Ovary (tissue), 9 donors: Measurements from ENCODE around the gene AMIGO1. TPM values are rescaled to one million over a fixed set of nuclear protein-coding genes. Genes with fewer than 3 reads are reported as not detected.

ENCODE experiments used
- DNase-seq, 5 donors: peaks; one replicate each; pipeline ENCODE4 v3.0.0-alpha.2; 2019 to 2020
- H3K27ac ChIP-seq, 2 donors: fragments of 200-600 bp; one replicate each; pipeline versions ENCODE4 v1.5.1 to v1.8.0; 2019 to 2022
- H3K27me3 ChIP-seq: fragments of 200-600 bp; one replicate; pipeline ENCODE4 v1.8.0; 2022
- H3K36me3 ChIP-seq: fragments of 200-600 bp; sonication (generic); one replicate; pipeline ENCODE4 v1.5.1; 2019
- H3K4me1 ChIP-seq: one replicate; pipeline ENCODE4 v1.8.1; 2013; ENCODE audit warnings: mild to moderate bottlenecking, moderate library complexity; ENCODE audit not compliant: insufficient read depth
- H3K4me3 ChIP-seq: fragments of 200-600 bp; sonication (generic); one replicate; pipeline ENCODE4 v1.5.1; 2017
- H3K9me3 ChIP-seq, 2 donors: fragments of 200-600 bp in 1 of 2; sonication (generic) in 1 of 2; one replicate each; pipeline versions ENCODE4 v1.5.1 to v1.8.1; 2013 to 2019; ENCODE audit warnings: mild to moderate bottlenecking in 1 of 2, moderate library complexity in 1 of 2
- EP300 ChIP-seq: sonication (generic); formaldehyde crosslinking; IDR thresholded peaks from one replicate; pipeline ENCODE4 v1.6.1; 2017; ENCODE audit warnings: antibody characterized with exemption
- POLR2A ChIP-seq: fragments of 450-650 bp; IDR thresholded peaks from one replicate; pipeline ENCODE4 v1.6.1; 2017; ENCODE audit warnings: antibody characterized with exemption, mild to moderate bottlenecking, moderate library complexity
- WGBS, 3 donors: extraction: QIAGEN DNeasy Blood & Tissue Kit in 1 of 3; methylation state at CpG; one replicate each; pipeline versions ENCODE4 v1.1.5 to v1.1.7; 2013 to 2017; 5-methylcytosine and 5-hydroxymethylcytosine counted together
- intact Hi-C, 4 donors: fragments of 100-400 bp; cut with DNase I; formaldehyde crosslinking; loops; one replicate each; pipeline versions ENCODE4 v1.11.0 to v1.15.1; 2022 to 2023
- polyA plus RNA-seq, 2 donors: library from polyadenylated mRNA; stranded (reverse); fragments of 200-250 nt in 1 of 2; fragments of 350-450 nt in 1 of 2; fragmentation: Illumina TruSeq in 1 of 2; extraction: RNeasy Lipid Tissue Mini Kit (QIAGEN cat#74804) in 1 of 2; gene quantifications; one replicate each; pipeline ENCODE4 v1.2.3, GENCODE V29; 2013 to 2014
- total RNA-seq, 7 donors: library from RNA; depleted of rRNA in 2 of 7; stranded (reverse); fragments of >200 nt in 2 of 7; fragmentation: NEBNext Ultra II Directional in 3 of 7; extraction: Animal tissue kit (Norgen Biotek cat#: 25700) in 3 of 7; gene quantifications; one replicate each; pipeline versions ENCODE4 v1.1.0 to v1.2.4, GENCODE V29; 2016 to 2023
- TF ChIP-seq, protein P1 (sequence below), 3 donors: fragments of 450-650 bp in 2 of 3; fragments of 200-600 bp in 1 of 3; IDR thresholded peaks; one replicate each; pipeline versions ENCODE4 v1.5.1 to v1.8.0; 2016 to 2022; ENCODE audit warnings: antibody characterized with exemption in 3 of 3, mild to moderate bottlenecking in 1 of 3
- donor health status: DM: no; HTN: no; CAD: no; lungs with moderate emphysema.
- donor health status: DM: no; HTN: no; CAD: no.
- donor health status: Bipolar disorder and iron deficiency.
- donor health status: DM: yes; HTN: yes; CAD: no.
- donor health status: DM: no; HTN: no; CAD: no.
- donor health status: DM: yes; HTN: yes; CAD: no.

The AMIGO1 gene
- total and polyA plus RNA-seq, 9 donors: 6.3 to 18.0 (median 10.8) TPM

DNA sequence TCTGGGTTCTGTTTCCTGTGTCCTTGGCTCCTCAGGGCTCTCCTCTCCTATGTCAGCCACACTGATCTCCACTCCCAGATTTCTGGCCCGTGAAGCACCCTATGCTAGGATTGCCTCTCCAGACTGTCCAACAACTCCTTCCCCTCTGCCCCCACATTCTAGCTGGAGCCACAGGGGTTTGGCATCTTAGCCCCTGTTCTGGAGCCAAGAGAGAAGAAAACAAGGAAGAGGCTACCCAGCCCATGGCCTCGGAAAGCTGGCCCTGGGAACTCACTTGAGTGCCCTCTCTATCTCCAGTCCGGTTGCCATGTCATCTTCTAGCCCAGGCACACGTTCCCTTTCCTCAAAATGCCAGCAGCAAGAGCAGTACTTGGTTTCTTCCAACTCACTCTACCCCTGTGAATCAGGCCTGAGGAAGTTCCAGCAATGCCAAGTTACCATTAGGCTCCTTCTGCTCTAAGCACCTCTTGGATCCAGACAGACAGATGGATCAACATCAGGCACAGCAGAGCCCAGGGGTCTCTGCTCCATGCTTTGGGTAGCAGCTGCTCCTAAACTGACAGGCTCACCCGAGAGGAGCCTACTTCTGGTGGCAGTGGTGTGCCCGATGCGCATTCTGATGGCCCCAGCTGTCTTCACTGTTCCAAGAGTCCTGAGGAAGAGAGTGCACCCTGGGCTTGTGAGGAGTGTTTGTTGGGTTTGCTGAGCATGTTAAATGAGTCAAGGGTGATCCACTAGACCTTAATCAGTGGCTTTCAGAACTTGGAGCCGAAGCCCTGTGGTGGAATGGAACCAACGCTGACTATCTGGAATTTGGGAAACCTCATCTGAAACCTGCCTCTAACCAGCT, 18.5 kb upstream of the AMIGO1 start:
- intact Hi-C loops: no loop called here
- no peak for TF ChIP-seq EP300
- no peak for TF ChIP-seq POLR2A
- TF ChIP-seq, protein P1, sequence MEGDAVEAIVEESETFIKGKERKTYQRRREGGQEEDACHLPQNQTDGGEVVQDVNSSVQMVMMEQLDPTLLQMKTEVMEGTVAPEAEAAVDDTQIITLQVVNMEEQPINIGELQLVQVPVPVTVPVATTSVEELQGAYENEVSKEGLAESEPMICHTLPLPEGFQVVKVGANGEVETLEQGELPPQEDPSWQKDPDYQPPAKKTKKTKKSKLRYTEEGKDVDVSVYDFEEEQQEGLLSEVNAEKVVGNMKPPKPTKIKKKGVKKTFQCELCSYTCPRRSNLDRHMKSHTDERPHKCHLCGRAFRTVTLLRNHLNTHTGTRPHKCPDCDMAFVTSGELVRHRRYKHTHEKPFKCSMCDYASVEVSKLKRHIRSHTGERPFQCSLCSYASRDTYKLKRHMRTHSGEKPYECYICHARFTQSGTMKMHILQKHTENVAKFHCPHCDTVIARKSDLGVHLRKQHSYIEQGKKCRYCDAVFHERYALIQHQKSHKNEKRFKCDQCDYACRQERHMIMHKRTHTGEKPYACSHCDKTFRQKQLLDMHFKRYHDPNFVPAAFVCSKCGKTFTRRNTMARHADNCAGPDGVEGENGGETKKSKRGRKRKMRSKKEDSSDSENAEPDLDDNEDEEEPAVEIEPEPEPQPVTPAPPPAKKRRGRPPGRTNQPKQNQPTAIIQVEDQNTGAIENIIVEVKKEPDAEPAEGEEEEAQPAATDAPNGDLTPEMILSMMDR (IDR thresholded peaks at IDR 0.05): no peak
- Histone ChIP-seq H3K27ac (no peak overlapping the region), H3K4me1 (peaks cover 3% of the 10 kb centered on the region), H3K36me3 (no peaks in the 10 kb centered on the region), H3K9me3 (no peaks in the 10 kb centered on the region), H3K4me3 (no peak overlapping the region), H3K27me3 (no peaks in the 10 kb centered on the region)
- 78 to 82% (median 80%) methylated on average over 9 of the region's 9 CpGs for WGBS, 3 donors
- DNase-seq: no peak

DNA sequence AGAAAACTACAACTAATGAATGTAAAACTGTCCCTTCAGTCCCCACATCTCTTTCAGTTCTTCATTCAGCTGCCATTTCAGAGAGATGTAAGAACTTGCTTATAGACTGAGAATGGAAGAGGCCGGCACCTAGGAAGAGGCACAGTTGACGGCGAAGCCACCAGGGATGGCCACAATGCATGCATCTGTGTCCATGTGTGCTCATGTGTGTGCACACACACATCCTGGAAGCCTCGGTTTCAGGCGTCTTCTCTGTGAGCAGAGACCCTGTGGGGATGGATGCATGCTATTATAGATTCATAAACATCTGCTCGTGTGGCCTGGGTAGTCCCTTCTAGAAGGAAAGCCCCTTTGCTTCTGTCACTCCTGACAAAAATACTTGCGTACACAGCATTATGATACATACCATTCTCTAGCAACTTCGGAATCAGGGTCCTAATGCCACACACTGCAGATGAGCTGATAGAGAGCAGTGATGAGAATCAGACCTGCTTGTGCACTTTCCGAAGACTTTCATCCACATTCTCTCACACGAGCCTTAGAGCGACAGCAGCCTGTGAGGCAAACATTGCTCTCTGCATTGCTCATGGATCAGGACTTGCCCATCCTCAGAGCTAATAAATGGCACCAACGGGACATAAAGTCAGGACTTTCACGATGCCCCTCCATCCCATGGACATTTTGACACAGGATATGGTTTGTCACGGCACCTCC, 17.7 kb upstream of the AMIGO1 start:
- TF ChIP-seq, protein P1 (IDR thresholded peaks at IDR 0.05): no peak
- TF ChIP-seq POLR2A: no peak
- TF ChIP-seq EP300: no peak
- Histone ChIP-seq H3K4me1 (peaks cover 3% of the 10 kb centered on the region), H3K9me3 (no peaks in the 10 kb centered on the region), H3K27ac (no peak overlapping the region), H3K4me3 (no peak overlapping the region), H3K36me3 (no peaks in the 10 kb centered on the region), H3K27me3 (no peaks in the 10 kb centered on the region)
- no peak for DNase-seq
- WGBS, 3 donors: 71 to 75% (median 71%) methylated on average over 14 of the region's 14 CpGs
- intact Hi-C loops: no loop called here

DNA sequence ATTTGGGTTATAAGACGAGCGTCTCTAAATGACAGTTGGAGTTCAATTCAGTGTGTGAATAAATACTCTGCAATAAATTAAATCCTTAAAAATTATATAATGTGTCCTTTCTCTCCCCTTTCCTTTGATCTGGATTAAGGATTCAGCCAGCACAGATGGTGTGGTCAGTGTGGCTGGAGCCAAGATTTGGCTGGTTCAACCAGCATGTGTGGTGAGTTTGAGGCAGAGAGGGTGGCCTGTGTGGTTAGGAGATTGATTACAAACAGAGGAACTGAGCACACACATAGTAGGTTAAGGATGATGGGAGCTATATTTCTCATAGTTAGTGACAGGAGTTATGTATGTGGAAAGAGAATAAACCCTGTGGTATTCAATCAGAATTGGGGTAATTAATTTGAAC, 14.2 kb upstream of the AMIGO1 start:
- no peaks in the 10 kb centered on the region for H3K9me3 ChIP-seq
- intact Hi-C loops: no loop called here
- no peak overlapping the region for H3K4me3 ChIP-seq
- no peaks in the 10 kb centered on the region for H3K4me1 ChIP-seq
- TF ChIP-seq, protein P1 (IDR thresholded peaks at IDR 0.05): no peak
- TF ChIP-seq EP300: no peak
- no peak for TF ChIP-seq POLR2A
- no peak for DNase-seq
- no peaks in the 10 kb centered on the region for H3K36me3 ChIP-seq
- WGBS, 3 donors: 89 to 95% (median 94%) methylated on average over 2 of the region's 2 CpGs
- no peaks in the 10 kb centered on the region for H3K27me3 ChIP-seq
- no peak overlapping the region for H3K27ac ChIP-seq

DNA sequence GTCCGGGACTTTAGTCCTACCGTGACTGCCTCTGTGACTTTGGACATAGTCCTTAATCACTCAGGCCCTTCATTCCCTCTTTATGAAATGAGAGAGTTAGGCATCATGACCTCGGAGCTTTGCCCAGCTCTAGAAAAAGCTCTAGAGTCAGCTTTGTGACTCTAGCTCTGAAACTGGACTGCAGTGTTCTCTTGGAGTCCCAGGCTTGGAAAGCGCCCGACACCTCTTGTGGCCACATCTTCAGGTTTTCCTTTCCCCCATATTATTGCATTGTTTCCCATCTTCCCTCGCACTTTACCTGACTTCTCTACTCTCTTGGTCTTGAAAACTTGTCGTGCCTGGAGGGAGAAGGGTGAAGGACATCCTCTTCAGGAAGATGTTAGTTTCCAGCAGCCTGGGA, 12.5 kb upstream of the AMIGO1 start:
- Histone ChIP-seq H3K27me3 (no peaks in the 10 kb centered on the region), H3K9me3 (no peaks in the 10 kb centered on the region), H3K4me1 (no peaks in the 10 kb centered on the region), H3K27ac (no peak overlapping the region), H3K36me3 (no peaks in the 10 kb centered on the region), H3K4me3 (no peak overlapping the region)
- no peak for DNase-seq
- WGBS, 3 donors: 86 to 90% (median 89%) methylated on average over 7 of the region's 7 CpGs
- TF ChIP-seq, protein P1 (IDR thresholded peaks at IDR 0.05): no peak
- TF ChIP-seq EP300 (no peak), POLR2A (no peak)
- intact Hi-C loops: no loop called here
